Omental fat pad (tissue), 4 donors: ENCODE measurements around the gene OR6C74. TPM values are rescaled to one million over a fixed set of nuclear protein-coding genes. Genes with fewer than 3 reads are reported as not detected.

Experiments used
- ATAC-seq: fragments of 150-250 bp; one replicate; pipeline ENCODE4 v1.9.1; 2016; ENCODE audit warnings: mild to moderate bottlenecking, moderate library complexity; ENCODE audit not compliant: low FRiP score
- DNase-seq: peaks from one replicate; pipeline ENCODE4 v3.0.0-alpha.2; 2019; ENCODE audit warnings: low spot score
- total RNA-seq, 4 donors: library from RNA; depleted of rRNA; stranded (reverse); fragments of >200 nt; gene quantifications; one replicate each; pipeline ENCODE4 v1.1.0, GENCODE V29; 2016
- TF ChIP-seq, protein P1 (sequence below), 3 donors: fragments of 450-650 bp; IDR thresholded peaks; one replicate each; pipeline ENCODE4 v1.5.1; 2016 to 2017; ENCODE audit warnings: antibody characterized with exemption in 3 of 3, mild to moderate bottlenecking in 3 of 3, moderate library complexity in 2 of 3

Gene OR6C74
- total RNA-seq, 4 donors from 2014 or later: not detected

GRCh38 chr12:55256831-55257230 lies 12.4 kb downstream of the OR6C74 start:
- TF ChIP-seq, protein P1, sequence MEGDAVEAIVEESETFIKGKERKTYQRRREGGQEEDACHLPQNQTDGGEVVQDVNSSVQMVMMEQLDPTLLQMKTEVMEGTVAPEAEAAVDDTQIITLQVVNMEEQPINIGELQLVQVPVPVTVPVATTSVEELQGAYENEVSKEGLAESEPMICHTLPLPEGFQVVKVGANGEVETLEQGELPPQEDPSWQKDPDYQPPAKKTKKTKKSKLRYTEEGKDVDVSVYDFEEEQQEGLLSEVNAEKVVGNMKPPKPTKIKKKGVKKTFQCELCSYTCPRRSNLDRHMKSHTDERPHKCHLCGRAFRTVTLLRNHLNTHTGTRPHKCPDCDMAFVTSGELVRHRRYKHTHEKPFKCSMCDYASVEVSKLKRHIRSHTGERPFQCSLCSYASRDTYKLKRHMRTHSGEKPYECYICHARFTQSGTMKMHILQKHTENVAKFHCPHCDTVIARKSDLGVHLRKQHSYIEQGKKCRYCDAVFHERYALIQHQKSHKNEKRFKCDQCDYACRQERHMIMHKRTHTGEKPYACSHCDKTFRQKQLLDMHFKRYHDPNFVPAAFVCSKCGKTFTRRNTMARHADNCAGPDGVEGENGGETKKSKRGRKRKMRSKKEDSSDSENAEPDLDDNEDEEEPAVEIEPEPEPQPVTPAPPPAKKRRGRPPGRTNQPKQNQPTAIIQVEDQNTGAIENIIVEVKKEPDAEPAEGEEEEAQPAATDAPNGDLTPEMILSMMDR (IDR thresholded peaks at IDR 0.05): no peak
- DNase-seq (no peak), ATAC-seq (no peak)

DNA sequence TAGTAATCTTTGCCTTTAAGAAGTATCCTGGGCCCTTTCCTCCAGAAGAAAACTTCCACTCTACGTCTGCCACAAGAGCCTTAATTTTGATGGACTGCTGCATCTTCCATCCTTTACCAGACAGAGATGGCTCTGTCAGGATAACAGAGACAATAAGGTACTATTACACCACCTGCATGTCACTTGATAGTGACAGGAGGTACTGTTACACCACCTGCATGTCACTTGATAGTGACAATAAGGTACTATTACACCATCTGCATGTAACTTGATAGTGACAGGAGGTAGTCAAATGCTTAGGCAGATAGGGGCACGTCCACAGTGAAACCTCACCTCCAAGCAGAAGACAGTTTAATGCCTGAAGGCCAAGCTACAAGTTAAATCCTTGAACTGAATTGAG lies 13.9 kb downstream of the OR6C74 start:
- no peak for DNase-seq
- TF ChIP-seq, protein P1 (IDR thresholded peaks at IDR 0.05): no peak
- ATAC-seq: no peak

- TF ChIP-seq, protein P1 (IDR thresholded peaks at IDR 0.05): no peak
- ATAC-seq: no peak
- DNase-seq: no peak
Observed at GRCh38 chr12:55280991-55281390, 36.6 kb downstream of the OR6C74 start.

GRCh38 chr12:55289999-55290398 lies 45.6 kb downstream of the OR6C74 start:
- ATAC-seq (no peak), DNase-seq (no peak)
- TF ChIP-seq, protein P1 (IDR thresholded peaks at IDR 0.05): no peak

Other genes with a start within 250 kb of the OR6C74 start
- not detected for gene NEUROD4, start 224.6 kb upstream of the OR6C74 start, total RNA-seq
- not detected for gene OR9K2, start 118.2 kb upstream of the OR6C74 start, total RNA-seq
- gene OR10A7, start 23.6 kb upstream of the OR6C74 start, total RNA-seq: not detected
- gene OR6C6, start 52.0 kb downstream of the OR6C74 start, total RNA-seq: not detected
- not detected for gene OR6C1, start 69.7 kb downstream of the OR6C74 start, total RNA-seq
- gene OR6C3, start 86.1 kb downstream of the OR6C74 start, total RNA-seq: not detected
- not detected for gene OR6C75, start 118.4 kb downstream of the OR6C74 start, total RNA-seq
- not detected for gene OR6C65, start 155.9 kb downstream of the OR6C74 start, total RNA-seq
- not detected for gene OR6C76, start 181.6 kb downstream of the OR6C74 start, total RNA-seq
- gene OR6C2, start 199.5 kb downstream of the OR6C74 start, total RNA-seq: not detected
- not detected for gene OR6C70, start 225.5 kb downstream of the OR6C74 start, total RNA-seq
- gene OR6C68, start 247.8 kb downstream of the OR6C74 start, total RNA-seq: not detected